Activated naive CD4-positive, alpha-beta T cell treated with anti-CD3 and anti-CD28 coated beads, Interleukin-2, amount 10 ng/mL, durations not matched to agents 7 days and 5 days (primary cell): ENCODE data around the gene LRPPRC.

Source experiments
- CTCF ChIA-PET: fragments of 350-600 bp; sonication (Branson Sonifier 250); formaldehyde crosslinking; loops from one replicate; lab custom pipeline; 2021; ENCODE audit warnings: antibody characterized with exemption; lab: Charles Lee
- DNase-seq: peaks from one replicate; pipeline ENCODE4 v3.0.0-alpha.2; 2020
- H3K27ac Mint-ChIP-seq: one replicate; pipeline ENCODE4 v1.8.0; 2021; ENCODE audit warnings: mild to moderate bottlenecking, moderate library complexity, mixed read lengths
- H3K27me3 Mint-ChIP-seq: one replicate; pipeline ENCODE4 v1.8.0; 2021; ENCODE audit warnings: mild to moderate bottlenecking, mixed read lengths
- H3K36me3 Mint-ChIP-seq: one replicate; pipeline ENCODE4 v1.8.0; 2021; ENCODE audit warnings: mixed read lengths
- H3K4me1 Mint-ChIP-seq: one replicate; pipeline ENCODE4 v1.8.0; 2021; ENCODE audit warnings: mixed read lengths
- H3K4me3 Mint-ChIP-seq: one replicate; pipeline ENCODE4 v1.8.0; 2021; ENCODE audit warnings: mild to moderate bottlenecking, moderate library complexity, mixed read lengths
- H3K9me3 Mint-ChIP-seq: one replicate; pipeline ENCODE4 v1.8.0; 2021; ENCODE audit warnings: mixed read lengths

LRPPRC gene

DNA sequence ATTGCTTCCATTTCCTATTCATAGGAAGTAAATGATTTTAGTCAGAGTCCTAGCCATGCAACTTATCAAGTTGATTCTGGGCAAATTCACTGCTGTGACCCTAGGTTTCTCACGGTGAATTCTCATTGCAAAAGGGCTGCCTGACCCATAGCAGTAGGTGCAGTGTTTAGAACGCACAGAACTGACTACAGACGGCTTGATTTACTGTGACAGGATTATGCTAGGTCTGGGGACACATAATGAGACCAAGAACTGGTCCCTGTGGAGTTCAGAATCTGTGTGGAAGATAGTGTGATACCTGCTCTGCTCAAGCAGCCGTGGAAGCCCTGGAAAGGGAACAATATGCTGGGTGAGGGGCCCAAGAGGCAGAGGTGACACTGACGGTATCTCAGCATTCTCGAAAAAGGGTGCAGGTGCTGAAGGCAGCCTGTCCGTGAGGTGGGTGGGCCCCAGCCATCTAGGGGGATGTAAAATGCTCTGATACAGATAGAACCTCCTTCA, 110.6 kb downstream of the LRPPRC start:
- H3K9me3 Mint-ChIP-seq = no peaks in the 10 kb centered on the region
- H3K36me3 Mint-ChIP-seq = peaks cover 22% of the 10 kb centered on the region
- no peaks in the 10 kb centered on the region for H3K27me3 Mint-ChIP-seq
- H3K4me1 Mint-ChIP-seq = no peaks in the 10 kb centered on the region
- no peak for DNase-seq
- H3K27ac Mint-ChIP-seq = no peak overlapping the region
- no peak overlapping the region for H3K4me3 Mint-ChIP-seq
- CTCF ChIA-PET = interaction anchor here (1.5 kb wide), 1 partner anchor 7 kb away, joined by 5 read pairs; no protein-coding TSS in a partner anchor

GRCh38 chr2:43884689-43885088, 111.1 kb downstream of the LRPPRC start:
- Mint-ChIP-seq H3K36me3 (peaks cover 22% of the 10 kb centered on the region), H3K27me3 (no peaks in the 10 kb centered on the region), H3K4me3 (no peak overlapping the region), H3K27ac (no peak overlapping the region), H3K9me3 (no peaks in the 10 kb centered on the region), H3K4me1 (no peaks in the 10 kb centered on the region)
- CTCF ChIA-PET = no interaction called here
- DNase-seq = no peak

GRCh38 chr2:43882312-43882711, 113.5 kb downstream of the LRPPRC start:
- DNase-seq = no peak

DNA sequence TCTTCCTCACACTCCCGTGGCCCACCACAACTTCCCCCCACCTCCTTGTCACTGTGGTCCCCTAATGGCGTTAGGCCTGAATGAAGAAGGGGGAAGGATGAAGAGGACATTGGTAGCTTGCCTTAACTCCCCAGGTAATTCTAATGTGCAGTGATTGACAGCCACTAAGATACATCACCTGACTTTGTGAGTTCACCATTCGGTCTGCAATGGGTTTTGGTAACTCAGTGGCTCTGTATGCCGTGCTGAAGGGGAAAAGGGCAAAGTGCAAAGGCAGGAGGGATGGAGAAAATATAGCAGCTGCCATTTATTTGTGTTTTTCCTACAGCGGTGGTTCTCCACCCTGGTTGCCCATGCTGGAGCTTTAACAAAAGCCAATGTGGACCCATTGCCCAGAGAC, 114.8 kb downstream of the LRPPRC start:
- Mint-ChIP-seq H3K9me3 (no peaks in the 10 kb centered on the region), H3K36me3 (no peaks in the 10 kb centered on the region), H3K4me3 (no peak overlapping the region), H3K27me3 (peaks cover 18% of the 10 kb centered on the region), H3K4me1 (peaks cover 2% of the 10 kb centered on the region), H3K27ac (no peak overlapping the region)
- no peak for DNase-seq
- CTCF ChIA-PET = no interaction called here

More at GRCh38 chr2:43882312-43882711, 113.5 kb downstream of the LRPPRC start:
- peaks cover 2% of the 10 kb centered on the region for H3K36me3 Mint-ChIP-seq
- H3K9me3 Mint-ChIP-seq = no peaks in the 10 kb centered on the region
- no peak overlapping the region for H3K4me3 Mint-ChIP-seq
- peak overlapping the region; percentile 16 for H3K27ac Mint-ChIP-seq
- peaks cover 2% of the 10 kb centered on the region for H3K4me1 Mint-ChIP-seq
- CTCF ChIA-PET = no interaction called here
- H3K27me3 Mint-ChIP-seq = peaks cover 18% of the 10 kb centered on the region

DNA sequence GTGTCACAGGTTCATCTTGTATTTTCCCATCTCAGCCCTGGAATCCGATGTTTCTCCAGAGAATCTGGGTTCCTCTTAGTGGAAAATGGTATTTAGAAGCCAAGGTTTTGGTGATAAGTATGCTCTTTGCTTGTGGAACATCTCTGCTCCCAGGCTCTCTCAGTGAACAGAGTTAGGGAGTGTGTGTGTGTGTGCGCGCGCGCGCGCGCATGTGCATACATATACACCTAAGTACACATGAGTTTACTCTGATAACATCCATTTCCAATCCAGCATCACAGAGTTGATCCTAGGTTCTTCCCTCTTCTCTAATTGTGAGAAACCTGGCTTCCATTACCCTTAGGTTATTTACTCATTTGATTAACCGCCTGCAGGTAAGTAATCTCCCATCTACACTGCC, 115.3 kb downstream of the LRPPRC start:
- H3K4me3 Mint-ChIP-seq = no peak overlapping the region
- peaks cover 2% of the 10 kb centered on the region for H3K4me1 Mint-ChIP-seq
- CTCF ChIA-PET = no interaction called here
- H3K36me3 Mint-ChIP-seq = no peaks in the 10 kb centered on the region
- no peak overlapping the region for H3K27ac Mint-ChIP-seq
- peaks cover 18% of the 10 kb centered on the region for H3K27me3 Mint-ChIP-seq
- H3K9me3 Mint-ChIP-seq = no peaks in the 10 kb centered on the region
- no peak for DNase-seq

- H3K9me3 Mint-ChIP-seq = no peaks in the 10 kb centered on the region
- H3K36me3 Mint-ChIP-seq = no peaks in the 10 kb centered on the region
- peaks cover 18% of the 10 kb centered on the region for H3K27me3 Mint-ChIP-seq
- no peak overlapping the region for H3K27ac Mint-ChIP-seq
- no peak for DNase-seq
- H3K4me3 Mint-ChIP-seq = no peak overlapping the region
- peaks cover 2% of the 10 kb centered on the region for H3K4me1 Mint-ChIP-seq
- CTCF ChIA-PET = no interaction called here
Observed at GRCh38 chr2:43879261-43879660, 116.5 kb downstream of the LRPPRC start.

- Mint-ChIP-seq H3K4me1 (peaks cover 2% of the 10 kb centered on the region), H3K9me3 (no peaks in the 10 kb centered on the region), H3K4me3 (no peak overlapping the region), H3K27ac (no peak overlapping the region), H3K27me3 (peaks cover 18% of the 10 kb centered on the region), H3K36me3 (no peaks in the 10 kb centered on the region)
- peak; percentile 78 for DNase-seq
- CTCF ChIA-PET = interaction anchor here (0.6 to 1.5 kb wide), 19 partner anchors 8 to 1079 kb away, joined by 3 to 6 read pairs (median 3); no protein-coding TSS in a partner anchor
Observed at GRCh38 chr2:43877782-43878464, 117.9 kb downstream of the LRPPRC start.

DNA sequence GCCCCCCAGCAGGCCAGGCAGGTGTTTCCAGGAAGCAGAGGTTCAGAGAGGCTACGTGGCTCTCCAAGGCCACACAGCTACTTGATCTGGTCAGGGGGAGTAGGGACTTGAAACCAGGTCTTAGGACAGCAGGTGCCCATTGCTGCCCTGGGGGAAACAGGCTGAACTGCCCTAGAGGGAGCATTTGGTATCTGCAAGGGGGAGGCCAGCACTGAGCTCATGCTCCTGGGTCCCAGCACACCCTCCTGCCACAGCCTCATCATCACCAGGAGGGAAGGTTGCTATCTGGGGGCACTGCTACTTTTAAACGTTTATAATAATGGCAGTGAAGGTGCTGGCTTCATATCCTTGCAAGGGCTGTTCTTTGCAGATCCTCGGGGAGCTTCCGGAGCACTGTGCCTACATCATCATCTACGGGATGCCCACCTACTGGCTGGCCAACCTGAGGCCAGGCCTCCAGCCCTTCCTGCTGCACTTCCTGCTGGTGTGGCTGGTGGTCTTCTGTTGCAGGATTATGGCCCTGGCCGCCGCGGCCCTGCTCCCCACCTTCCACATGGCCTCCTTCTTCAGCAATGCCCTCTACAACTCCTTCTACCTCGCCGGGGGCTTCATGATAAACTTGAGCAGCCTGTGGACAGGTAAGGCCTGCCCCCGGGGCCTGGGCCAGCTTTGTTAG, 120.9 kb downstream of the LRPPRC start:
- H3K36me3 Mint-ChIP-seq = no peaks in the 10 kb centered on the region
- no peak overlapping the region for H3K27ac Mint-ChIP-seq
- DNase-seq = no peak
- peaks cover 2% of the 10 kb centered on the region for H3K4me1 Mint-ChIP-seq
- H3K27me3 Mint-ChIP-seq = peaks cover 27% of the 10 kb centered on the region
- CTCF ChIA-PET = no interaction called here
- H3K9me3 Mint-ChIP-seq = no peaks in the 10 kb centered on the region
- H3K4me3 Mint-ChIP-seq = no peak overlapping the region

DNA sequence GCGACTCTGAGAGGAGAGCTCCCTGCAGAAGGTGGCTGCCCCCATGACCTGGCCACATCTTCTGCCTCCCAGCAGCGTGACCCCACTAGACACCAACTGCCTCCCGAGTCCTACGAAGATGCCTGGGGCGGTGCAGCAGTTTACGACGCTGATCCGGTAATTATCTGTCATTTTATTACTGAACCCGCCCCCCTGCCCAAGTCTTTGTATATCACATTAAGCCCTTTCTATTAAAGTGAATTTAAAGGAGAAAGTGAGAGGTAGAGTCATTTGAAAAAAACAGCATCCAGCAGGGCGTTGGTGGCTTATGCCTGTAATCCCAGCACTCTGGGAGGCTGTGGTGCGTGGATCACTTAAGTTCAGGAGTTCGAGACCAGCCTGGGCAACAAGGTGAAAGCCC, 123.6 kb downstream of the LRPPRC start:
- DNase-seq = no peak
- peaks cover 29% of the 10 kb centered on the region for H3K27me3 Mint-ChIP-seq
- H3K4me3 Mint-ChIP-seq = no peak overlapping the region
- no peaks in the 10 kb centered on the region for H3K9me3 Mint-ChIP-seq
- CTCF ChIA-PET = no interaction called here
- H3K4me1 Mint-ChIP-seq = no peaks in the 10 kb centered on the region
- no peak overlapping the region for H3K27ac Mint-ChIP-seq
- no peaks in the 10 kb centered on the region for H3K36me3 Mint-ChIP-seq

- no peak overlapping the region for H3K27ac Mint-ChIP-seq
- DNase-seq = no peak
- CTCF ChIA-PET = no interaction called here
- no peak overlapping the region for H3K4me3 Mint-ChIP-seq
- no peaks in the 10 kb centered on the region for H3K36me3 Mint-ChIP-seq
- peaks cover 61% of the 10 kb centered on the region for H3K27me3 Mint-ChIP-seq
- no peaks in the 10 kb centered on the region for H3K4me1 Mint-ChIP-seq
- no peaks in the 10 kb centered on the region for H3K9me3 Mint-ChIP-seq
Observed at GRCh38 chr2:43855292-43855691, 140.5 kb downstream of the LRPPRC start.

GRCh38 chr2:43854671-43855070, 141.1 kb downstream of the LRPPRC start:
- no peak overlapping the region for H3K4me3 Mint-ChIP-seq
- no peak overlapping the region for H3K27ac Mint-ChIP-seq
- CTCF ChIA-PET = no interaction called here
- no peak for DNase-seq
- H3K27me3 Mint-ChIP-seq = peaks cover 56% of the 10 kb centered on the region
- no peaks in the 10 kb centered on the region for H3K36me3 Mint-ChIP-seq
- H3K9me3 Mint-ChIP-seq = no peaks in the 10 kb centered on the region
- no peaks in the 10 kb centered on the region for H3K4me1 Mint-ChIP-seq

- no peaks in the 10 kb centered on the region for H3K4me1 Mint-ChIP-seq
- peaks cover 45% of the 10 kb centered on the region for H3K27me3 Mint-ChIP-seq
Observed at GRCh38 chr2:43853141-43854081, 142.4 kb downstream of the LRPPRC start.

GRCh38 chr2:43852196-43852730, 143.5 kb downstream of the LRPPRC start:
- Mint-ChIP-seq H3K27ac (no peak overlapping the region), H3K9me3 (no peaks in the 10 kb centered on the region), H3K27me3 (peaks cover 39% of the 10 kb centered on the region), H3K4me3 (no peak overlapping the region), H3K36me3 (no peaks in the 10 kb centered on the region), H3K4me1 (no peaks in the 10 kb centered on the region)
- CTCF ChIA-PET = no interaction called here
- DNase-seq = no peak

More at GRCh38 chr2:43853141-43854081, 142.4 kb downstream of the LRPPRC start:
- Mint-ChIP-seq H3K9me3 (no peaks in the 10 kb centered on the region), H3K4me3 (no peak overlapping the region), H3K27ac (no peak overlapping the region), H3K36me3 (no peaks in the 10 kb centered on the region)
- no peak for DNase-seq
- CTCF ChIA-PET = no interaction called here
